ENCODE results near the gene ROCK1. TPM values are rescaled to one million over a fixed set of nuclear protein-coding genes. Genes with fewer than 3 reads are reported as not detected.

The ROCK1 gene
- total and polyA plus RNA-seq, 2 donors (not counting 1 experiment from before 2014, with no cell fraction given): 12.5 to 103 TPM

DNA sequence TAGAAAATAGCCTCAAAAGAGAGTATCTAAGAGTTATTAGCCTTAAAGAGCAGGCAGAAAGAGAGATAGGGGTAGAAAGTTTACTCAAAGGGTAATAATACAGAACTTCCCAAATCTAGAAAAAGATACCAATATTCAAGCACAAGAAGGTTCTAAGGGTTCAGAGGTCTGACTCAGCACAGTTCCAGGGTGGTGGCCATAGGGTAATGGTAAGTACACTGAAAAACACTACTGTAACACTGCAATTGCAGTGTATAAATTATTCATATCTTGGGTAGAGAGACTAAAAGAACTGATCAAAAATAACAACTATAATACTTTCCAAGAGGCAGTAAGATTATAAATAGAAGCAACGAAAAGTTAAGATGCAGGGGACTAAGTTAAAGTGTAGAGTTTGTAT, 115.2 kb downstream of the ROCK1 start:
- no peak for ATAC-seq (ENCODE audit: low read depth)
- no peak overlapping the region for H3K4me2 ChIP-seq (replicated peaks; ENCODE audit: low read depth, low read length, poor library complexity, severe bottlenecking)
- H3K4me1 ChIP-seq (ENCODE audit: control insufficient read depth in 2 of 2, insufficient read depth in 2 of 2, low read length in 2 of 2): no peaks in the 10 kb centered on the region
- DNase-seq: no peak
- Mint-ChIP-seq H3K27ac (no peak overlapping the region), H3K4me1 (peaks cover 16% of the 10 kb centered on the region), H3K4me3 (no peak overlapping the region), H3K27me3 (no peaks in the 10 kb centered on the region), H3K9me3 (ENCODE audit: insufficient read depth) (no peaks in the 10 kb centered on the region)
- no peak overlapping the region for H2AFZ ChIP-seq (ENCODE audit: insufficient read depth, low read depth, low read length, poor library complexity, severe bottlenecking)
- no peaks in the 10 kb centered on the region for H3K9me3 ChIP-seq (ENCODE audit: control extremely low read depth in 1 of 3, control insufficient read depth in 2 of 3, insufficient read depth in 1 of 3, low read length in 2 of 3)
- peaks cover 13% of the 10 kb centered on the region for H4K20me1 ChIP-seq (ENCODE audit: control insufficient read depth, insufficient read depth, low read length, poor library complexity, severe bottlenecking)
- intact Hi-C loops (cut with micrococcal nuclease): no loop called here
- ChIA-PET CTCF (no interaction called here), POLR2A (no interaction called here)
- TF ChIP-seq, protein P1, sequence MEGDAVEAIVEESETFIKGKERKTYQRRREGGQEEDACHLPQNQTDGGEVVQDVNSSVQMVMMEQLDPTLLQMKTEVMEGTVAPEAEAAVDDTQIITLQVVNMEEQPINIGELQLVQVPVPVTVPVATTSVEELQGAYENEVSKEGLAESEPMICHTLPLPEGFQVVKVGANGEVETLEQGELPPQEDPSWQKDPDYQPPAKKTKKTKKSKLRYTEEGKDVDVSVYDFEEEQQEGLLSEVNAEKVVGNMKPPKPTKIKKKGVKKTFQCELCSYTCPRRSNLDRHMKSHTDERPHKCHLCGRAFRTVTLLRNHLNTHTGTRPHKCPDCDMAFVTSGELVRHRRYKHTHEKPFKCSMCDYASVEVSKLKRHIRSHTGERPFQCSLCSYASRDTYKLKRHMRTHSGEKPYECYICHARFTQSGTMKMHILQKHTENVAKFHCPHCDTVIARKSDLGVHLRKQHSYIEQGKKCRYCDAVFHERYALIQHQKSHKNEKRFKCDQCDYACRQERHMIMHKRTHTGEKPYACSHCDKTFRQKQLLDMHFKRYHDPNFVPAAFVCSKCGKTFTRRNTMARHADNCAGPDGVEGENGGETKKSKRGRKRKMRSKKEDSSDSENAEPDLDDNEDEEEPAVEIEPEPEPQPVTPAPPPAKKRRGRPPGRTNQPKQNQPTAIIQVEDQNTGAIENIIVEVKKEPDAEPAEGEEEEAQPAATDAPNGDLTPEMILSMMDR (IDR thresholded peaks at IDR 0.05): no peak
- no peak for TF ChIP-seq EZH2 (IDR thresholded peaks at IDR 0.05; ENCODE audit: borderline replicate concordance, insufficient read depth, low read depth, low read length, poor library complexity, severe bottlenecking)
- no peaks in the 10 kb centered on the region for H3K27me3 ChIP-seq (replicated peaks in 1 of 4; ENCODE audit: control extremely low read depth in 1 of 4, control insufficient read depth in 3 of 4, insufficient read depth in 4 of 4, low read length in 3 of 4)
- no CpG with 5 or more reads among the region's 1 CpG for WGBS (ENCODE audit: insufficient coverage)
- H3K79me2 ChIP-seq (ENCODE audit: control insufficient read depth, insufficient read depth, low read length): peaks cover 19% of the 10 kb centered on the region
- H3K4me3 ChIP-seq (ENCODE audit: control extremely low read depth in 1 of 5, extremely low read depth in 1 of 5, insufficient read depth in 1 of 5, low read depth in 2 of 5, low read length in 4 of 5): no peak overlapping the region
- H3K27ac ChIP-seq (ENCODE audit: low read length in 2 of 2): no peak overlapping the region
- peaks cover 10 to 56% of the 10 kb centered on the region in 2 experiments for H3K36me3 ChIP-seq (replicated peaks in 1 of 2; ENCODE audit: control extremely low read depth in 1 of 2, control insufficient read depth in 1 of 2, extremely low read depth in 1 of 2, insufficient read depth in 2 of 2, low read length in 1 of 2)
- no peak overlapping the region for H3K9ac ChIP-seq (ENCODE audit: low read length)

DNA sequence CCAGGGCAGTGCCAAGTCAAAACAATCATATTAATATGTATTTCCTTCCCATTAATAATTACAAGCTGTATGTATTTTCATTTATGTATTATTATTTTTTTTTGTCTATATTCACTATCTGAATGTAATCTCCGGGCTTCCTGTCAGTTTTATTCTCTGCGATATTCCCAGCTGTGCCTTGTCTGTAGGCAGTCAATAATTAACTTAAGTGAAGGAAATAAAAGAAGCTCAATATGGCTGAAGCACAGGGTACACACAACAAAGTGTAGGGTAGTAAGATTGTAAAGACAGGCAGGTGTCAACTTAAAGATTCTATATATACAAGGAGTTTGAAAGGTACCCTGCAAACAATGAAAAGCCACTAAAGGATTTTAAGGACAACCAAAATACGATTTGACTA, 122.9 kb downstream of the ROCK1 start:
- no peaks in the 10 kb centered on the region for H3K9me3 Mint-ChIP-seq (ENCODE audit: insufficient read depth)
- no peaks in the 10 kb centered on the region for H3K4me1 Mint-ChIP-seq
- Histone ChIP-seq H3K4me1 (ENCODE audit: control insufficient read depth in 2 of 2, insufficient read depth in 2 of 2, low read length in 2 of 2) (no peaks in the 10 kb centered on the region), H4K20me1 (ENCODE audit: control insufficient read depth, insufficient read depth, low read length, poor library complexity, severe bottlenecking) (peaks cover 8% of the 10 kb centered on the region), H3K79me2 (ENCODE audit: control insufficient read depth, insufficient read depth, low read length) (no peaks in the 10 kb centered on the region), H3K4me2 (replicated peaks; ENCODE audit: low read depth, low read length, poor library complexity, severe bottlenecking) (no peak overlapping the region), H3K9me3 (ENCODE audit: control extremely low read depth in 1 of 3, control insufficient read depth in 2 of 3, insufficient read depth in 1 of 3, low read length in 2 of 3) (peaks cover 0 to 1% (median 0%) of the 10 kb centered on the region in 3 donors), H3K27ac (ENCODE audit: low read length in 2 of 2) (no peak overlapping the region), H3K9ac (ENCODE audit: low read length) (no peak overlapping the region), H3K27me3 (replicated peaks in 1 of 4; ENCODE audit: control extremely low read depth in 1 of 4, control insufficient read depth in 3 of 4, insufficient read depth in 4 of 4, low read length in 3 of 4) (no peaks in the 10 kb centered on the region), H3K4me3 (ENCODE audit: control extremely low read depth in 1 of 5, extremely low read depth in 1 of 5, insufficient read depth in 1 of 5, low read depth in 2 of 5, low read length in 4 of 5) (no peak overlapping the region), H3K36me3 (replicated peaks in 1 of 2; ENCODE audit: control extremely low read depth in 1 of 2, control insufficient read depth in 1 of 2, extremely low read depth in 1 of 2, insufficient read depth in 2 of 2, low read length in 1 of 2) (peaks cover 23 to 63% of the 10 kb centered on the region in 2 experiments), H2AFZ (ENCODE audit: insufficient read depth, low read depth, low read length, poor library complexity, severe bottlenecking) (no peak overlapping the region)
- POLR2A ChIA-PET: no interaction called here
- H3K27ac Mint-ChIP-seq: no peak overlapping the region
- no CpG with 5 or more reads among the region's 3 CpGs for WGBS (ENCODE audit: insufficient coverage)
- intact Hi-C loops (cut with micrococcal nuclease): loop anchor here (10.0 kb wide), 1 partner anchor 46 kb away; no protein-coding TSS in a partner anchor
- TF ChIP-seq, protein P1 (IDR thresholded peaks at IDR 0.05): no peak
- no peak for TF ChIP-seq EZH2 (IDR thresholded peaks at IDR 0.05; ENCODE audit: borderline replicate concordance, insufficient read depth, low read depth, low read length, poor library complexity, severe bottlenecking)
- CTCF ChIA-PET: interaction anchor here (1.5 kb wide), 1 partner anchor 16 kb away, joined by 3 read pairs; no protein-coding TSS in a partner anchor
- ATAC-seq (ENCODE audit: low read depth) (no peak), DNase-seq (no peak)
- no peaks in the 10 kb centered on the region for H3K27me3 Mint-ChIP-seq
- H3K4me3 Mint-ChIP-seq: no peak overlapping the region
